Activated T-cell treated with anti-CD3 and anti-CD28 coated beads, Interleukin-2, amount 50 U/mL, for 4 hours (primary cell): ENCODE results near the gene MSH4. TPM values are rescaled to one million over a fixed set of nuclear protein-coding genes. Genes with fewer than 3 reads are reported as not detected.
"Not testable (repeated sequence)": the region's sequence is repeated elsewhere in the genome, so short reads cannot be mapped to it uniquely, and the experiment has no call there.

Experiments
- ATAC-seq, 2 donors: fragments of 200-7000 bp; cut with Tn5 transposase; one replicate each; pipeline ENCODE4 v1.10.0; 2021
- DNase-seq: peaks from one replicate; pipeline ENCODE4 v3.0.0-alpha.2; 2020
- H3K27me3 Mint-ChIP-seq: one replicate; pipeline ENCODE4 v1.8.0; 2021; ENCODE audit warnings: low read depth, mixed read lengths
- H3K36me3 Mint-ChIP-seq: one replicate; pipeline ENCODE4 v1.8.0; 2022; ENCODE audit warnings: mixed read lengths; ENCODE audit not compliant: insufficient read depth
- H3K4me1 Mint-ChIP-seq: one replicate; pipeline ENCODE4 v1.8.0; 2021; ENCODE audit warnings: low read depth, mixed read lengths
- H3K4me3 Mint-ChIP-seq: one replicate; pipeline ENCODE4 v1.8.0; 2021; ENCODE audit warnings: mild to moderate bottlenecking, moderate library complexity, mixed read lengths
- H3K9me3 Mint-ChIP-seq: one replicate; pipeline ENCODE4 v1.8.0; 2021; ENCODE audit warnings: mixed read lengths
- total RNA-seq, 3 donors: library from RNA; stranded (reverse); gene quantifications; one replicate each; pipeline ENCODE4 v1.2.1, GENCODE V29; 2021

The MSH4 gene
- total RNA-seq, 3 donors from 2014 or later, result 0.28 to 0.45 (median 0.41) TPM

GRCh38 chr1:75932304-75932703 lies 135.6 kb downstream of the MSH4 start, which contains the start of gene ASB17:
TSS of gene ASB17 (minus strand) at chr1:75932404. CDS start at chr1:75932291, 113 bp downstream.
- no peak for ATAC-seq
- Mint-ChIP-seq H3K27me3 (peaks cover 6% of the 10 kb centered on the region), H3K9me3 (no peaks in the 10 kb centered on the region), H3K4me3 (no peak within 1 kb of the TSS), H3K36me3 (no peaks in the 10 kb centered on the region), H3K4me1 (no peaks in the 10 kb centered on the region)
- no peak for DNase-seq

DNA sequence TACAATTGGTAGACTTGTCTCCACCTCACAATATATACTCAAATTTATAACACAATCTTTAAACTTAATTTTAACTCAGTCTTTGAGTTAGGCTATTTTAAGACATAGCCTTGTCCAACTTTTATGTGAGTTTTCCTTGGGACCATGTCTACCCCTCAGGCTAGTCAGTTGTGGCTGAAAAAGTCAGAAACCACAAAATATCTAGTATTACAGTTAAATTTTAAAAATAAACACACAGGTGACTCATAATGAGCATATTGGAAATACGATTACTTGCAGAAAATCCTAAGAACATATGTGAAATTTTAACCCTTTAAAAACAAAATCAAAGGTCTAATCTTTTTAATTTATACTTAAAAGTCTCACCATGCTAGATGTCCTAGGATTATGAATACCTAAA lies 140.4 kb downstream of the MSH4 start:
- Mint-ChIP-seq H3K4me1 (no peaks in the 10 kb centered on the region), H3K9me3 (peaks cover 4% of the 10 kb centered on the region), H3K36me3 (no peaks in the 10 kb centered on the region), H3K4me3 (no peak overlapping the region), H3K27me3 (peaks cover 2% of the 10 kb centered on the region)
- no peak for DNase-seq
- no peak for ATAC-seq

DNA sequence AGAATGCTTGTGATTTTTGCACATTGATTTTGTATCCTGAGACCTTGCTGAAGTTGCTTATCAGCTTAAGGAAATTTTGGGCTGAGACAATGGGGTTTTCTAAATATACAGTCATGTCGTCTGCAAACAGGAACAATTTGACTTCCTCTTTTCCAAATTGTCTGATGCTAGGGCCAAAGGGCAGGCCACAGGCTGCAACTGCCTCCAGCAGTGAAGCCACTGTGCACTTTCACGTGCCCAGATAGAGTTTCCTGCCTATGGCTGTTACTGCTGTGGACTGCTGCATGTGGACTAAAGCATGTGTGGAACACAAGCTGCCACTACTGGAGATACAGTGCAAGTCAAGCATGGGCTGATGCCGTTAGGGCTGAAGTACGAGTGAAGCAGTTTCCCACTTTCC lies 146.4 kb downstream of the MSH4 start:
- DNase-seq, H3K36me3 Mint-ChIP-seq, H3K4me1 Mint-ChIP-seq, H3K27me3 Mint-ChIP-seq, H3K4me3 Mint-ChIP-seq, ATAC-seq: not testable (repeated sequence)
- H3K9me3 Mint-ChIP-seq, result peaks cover 18% of the 10 kb centered on the region

DNA sequence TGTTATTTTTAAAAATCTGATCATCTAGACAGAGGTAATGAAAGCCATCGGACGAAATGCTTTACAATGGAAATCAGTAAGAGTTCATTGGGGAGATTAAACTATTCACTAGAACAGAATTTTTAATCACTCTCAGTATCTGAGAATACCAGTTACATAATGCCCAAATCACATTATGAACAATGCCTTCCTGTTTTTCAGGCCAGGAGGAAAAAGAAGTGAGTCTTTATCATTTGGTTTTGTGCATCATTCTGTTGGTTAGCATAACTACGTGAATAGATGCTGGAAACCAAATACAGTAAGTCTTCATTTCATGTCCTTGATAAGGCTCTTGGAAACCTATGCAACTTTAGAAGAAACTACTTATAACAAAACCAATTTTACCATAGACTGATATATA lies 153.5 kb downstream of the MSH4 start:
- H3K36me3 Mint-ChIP-seq, result no peaks in the 10 kb centered on the region
- H3K4me3 Mint-ChIP-seq, result no peak overlapping the region
- H3K27me3 Mint-ChIP-seq, result no peaks in the 10 kb centered on the region
- H3K9me3 Mint-ChIP-seq, result peaks cover 12% of the 10 kb centered on the region
- no peak for DNase-seq
- no peaks in the 10 kb centered on the region for H3K4me1 Mint-ChIP-seq
- ATAC-seq, result no peak

DNA sequence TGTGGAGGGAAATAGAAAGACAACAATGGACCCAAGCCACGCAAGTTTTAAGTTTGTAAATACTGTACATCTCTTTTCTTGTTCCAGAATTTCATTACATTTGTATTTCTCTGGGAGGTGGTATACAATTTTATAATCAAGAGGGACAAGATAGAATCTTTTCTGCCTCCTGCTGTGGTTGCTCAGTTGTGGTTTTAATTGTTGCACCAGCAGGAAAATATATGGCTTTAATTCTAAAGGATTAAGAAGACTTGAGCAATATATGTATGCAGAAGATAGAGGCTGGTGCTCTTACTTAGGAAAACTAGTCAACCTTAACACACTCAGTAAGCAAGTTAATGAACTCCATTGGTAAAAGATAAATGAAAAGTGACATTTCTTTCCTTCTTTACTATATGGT lies 155.3 kb downstream of the MSH4 start:
- ATAC-seq (no peak), DNase-seq (no peak)
- Mint-ChIP-seq H3K4me3 (no peak overlapping the region), H3K36me3 (no peaks in the 10 kb centered on the region), H3K27me3 (no peaks in the 10 kb centered on the region), H3K9me3 (peaks cover 2% of the 10 kb centered on the region), H3K4me1 (no peaks in the 10 kb centered on the region)

- ATAC-seq, result no peak
- H3K4me1 Mint-ChIP-seq, result no peaks in the 10 kb centered on the region
- no peak for DNase-seq
- H3K9me3 Mint-ChIP-seq, result no peaks in the 10 kb centered on the region
- H3K36me3 Mint-ChIP-seq, result no peaks in the 10 kb centered on the region
- no peaks in the 10 kb centered on the region for H3K27me3 Mint-ChIP-seq
- H3K4me3 Mint-ChIP-seq, result no peak overlapping the region
These were observed 156.8 kb downstream of the MSH4 start for GRCh38 chr1:75953461-75953860.

DNA sequence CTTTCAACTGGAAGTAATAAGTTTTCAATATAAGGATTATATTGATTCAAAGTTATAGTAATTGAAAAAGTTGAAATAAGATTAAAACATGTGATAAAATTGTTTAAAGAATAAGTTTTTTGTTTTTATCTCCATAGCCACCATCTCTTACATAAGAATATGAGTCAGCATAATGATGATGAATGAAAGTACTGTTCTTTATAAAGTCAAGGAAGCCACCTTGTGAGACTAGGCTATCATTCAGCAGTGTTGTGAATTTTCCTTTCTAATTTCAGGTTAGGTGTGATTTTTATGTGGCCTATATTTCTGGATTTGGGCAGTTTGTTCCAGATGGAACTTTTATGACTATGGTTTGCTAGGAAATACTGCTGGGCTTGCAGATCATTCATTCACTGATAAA lies 157.9 kb downstream of the MSH4 start:
- ATAC-seq, result no peak
- Mint-ChIP-seq H3K27me3 (peaks cover 4% of the 10 kb centered on the region), H3K36me3 (no peaks in the 10 kb centered on the region), H3K9me3 (no peaks in the 10 kb centered on the region), H3K4me3 (no peak overlapping the region), H3K4me1 (no peaks in the 10 kb centered on the region)
- no peak for DNase-seq

Other genes starting within 250 kb of the MSH4 start
- gene SLC44A5, start 185.8 kb upstream of the MSH4 start, total RNA-seq, result under 1 TPM in 1 of 3 donors, not detected in 2; 0.16 TPM
- 10 to 100 TPM; 29.3 to 38.7 (median 38.6) TPM for gene ACADM, start 72.2 kb upstream of the MSH4 start, total RNA-seq
- 100 to 1,000 TPM; 292 to 334 (median 324) TPM for gene RABGGTB, start 10.6 kb upstream of the MSH4 start, total RNA-seq
- not detected for gene ASB17, start 135.5 kb downstream of the MSH4 start, total RNA-seq